ENCODE results near the gene CATSPERD. TPM values are rescaled to one million over a fixed set of nuclear protein-coding genes. Genes with fewer than 3 reads are reported as not detected.

CATSPERD gene
- polyA plus RNA-seq, 4 donors: not detected

- no peak for DNase-seq (ENCODE audit: low read depth in 4 of 4, low spot score in 2 of 4)
These were observed 104.7 kb downstream of the CATSPERD start for GRCh38 chr19:5825178-5825577.

- DNase-seq (ENCODE audit: low read depth in 4 of 4, low spot score in 2 of 4): peak in 3 of 4 donors; percentile 62 to 76 (median 65)
These were observed 106.3 kb downstream of the CATSPERD start for GRCh38 chr19:5826531-5827341.

GRCh38 chr19:5827342-5827890 lies 107.0 kb downstream of the CATSPERD start:
- no peak for DNase-seq (ENCODE audit: low read depth in 4 of 4, low spot score in 2 of 4)

- peak in 3 of 4 donors; percentile 82 to 91 (median 91) for DNase-seq (ENCODE audit: low read depth in 4 of 4, low spot score in 2 of 4)
These were observed 107.6 kb downstream of the CATSPERD start for GRCh38 chr19:5827891-5828660.

Other genes starting within 250 kb of the CATSPERD start
- gene TINCR, start 152.7 kb upstream of the CATSPERD start, polyA plus RNA-seq (ENCODE audit: insufficient read length in 4 of 4): 1 to 10 TPM in 1 of 4 donors, under 1 TPM in 3; 0.21 to 1.2 (median 0.51) TPM
- 100 to 1,000 TPM in 2 of 4 donors, 10 to 100 TPM in 2; 51.1 to 120 (median 91.7) TPM for gene SAFB2, start 97.9 kb upstream of the CATSPERD start, polyA plus RNA-seq (ENCODE audit: insufficient read length in 4 of 4)
- 100 to 1,000 TPM; 126 to 190 (median 159) TPM for gene SAFB, start 97.6 kb upstream of the CATSPERD start, polyA plus RNA-seq (ENCODE audit: insufficient read length in 4 of 4)
- gene MICOS13, start 40.1 kb upstream of the CATSPERD start, polyA plus RNA-seq (ENCODE audit: insufficient read length in 4 of 4): 10 to 100 TPM; 33.7 to 73.6 (median 50.8) TPM
- 10 to 100 TPM in 3 of 4 donors, 1 to 10 TPM in 1; 7.9 to 16.9 (median 13.0) TPM for gene HSD11B1L, start 39.6 kb upstream of the CATSPERD start, polyA plus RNA-seq (ENCODE audit: insufficient read length in 4 of 4)
- 100 to 1,000 TPM; 503 to 959 (median 748) TPM for gene RPL36, start 30.3 kb upstream of the CATSPERD start, polyA plus RNA-seq (ENCODE audit: insufficient read length in 4 of 4)
- gene LONP1, start 491 bp upstream of the CATSPERD start, polyA plus RNA-seq (ENCODE audit: insufficient read length in 4 of 4): 10 to 100 TPM; 46.9 to 76.4 (median 62.1) TPM
- 1 to 10 TPM; 1.5 to 4.4 (median 3.7) TPM for gene PRR22, start 64.1 kb downstream of the CATSPERD start, polyA plus RNA-seq (ENCODE audit: insufficient read length in 4 of 4)
- gene DUS3L, start 70.5 kb downstream of the CATSPERD start, polyA plus RNA-seq (ENCODE audit: insufficient read length in 4 of 4): 10 to 100 TPM; 21.9 to 37.7 (median 30.1) TPM
- 1 to 10 TPM; 1.6 to 5.5 (median 3.9) TPM for gene NRTN, start 84.4 kb downstream of the CATSPERD start, polyA plus RNA-seq (ENCODE audit: insufficient read length in 4 of 4)
- gene FUT6, start 119.1 kb downstream of the CATSPERD start, polyA plus RNA-seq (ENCODE audit: insufficient read length in 4 of 4): 10 to 100 TPM in 2 of 4 donors, 1 to 10 TPM in 2; 7.2 to 16.0 (median 10.8) TPM
- 1 to 10 TPM in 2 of 4 donors, under 1 TPM in 2; 0.32 to 1.3 (median 0.74) TPM for gene FUT3, start 130.8 kb downstream of the CATSPERD start, polyA plus RNA-seq (ENCODE audit: insufficient read length in 4 of 4)
- under 1 TPM in 1 of 4 donors, not detected in 3; 0.06 TPM for gene FUT5, start 149.9 kb downstream of the CATSPERD start, polyA plus RNA-seq (ENCODE audit: insufficient read length in 4 of 4)
- gene NDUFA11, start 183.2 kb downstream of the CATSPERD start, polyA plus RNA-seq (ENCODE audit: insufficient read length in 4 of 4): 100 to 1,000 TPM; 132 to 235 (median 194) TPM
- gene VMAC, start 184.2 kb downstream of the CATSPERD start, polyA plus RNA-seq (ENCODE audit: insufficient read length in 4 of 4): 10 to 100 TPM in 2 of 4 donors, 1 to 10 TPM in 2; 4.6 to 12.6 (median 7.9) TPM
- 10 to 100 TPM; 27.7 to 54.3 (median 37.2) TPM for gene CAPS, start 193.6 kb downstream of the CATSPERD start, polyA plus RNA-seq (ENCODE audit: insufficient read length in 4 of 4)